Measurements from ENCODE around the gene ACO2. TPM values are rescaled to one million over a fixed set of nuclear protein-coding genes. Genes with fewer than 3 reads are reported as not detected.
A peak's percentile ranks its signal among the peaks of the same experiment; 100 is the strongest.

The ACO2 gene
- total and polyA plus RNA-seq, 2 of the 4 experiments (the other 2 are of a cell fraction) = 71.3 to 72.9 TPM

DNA sequence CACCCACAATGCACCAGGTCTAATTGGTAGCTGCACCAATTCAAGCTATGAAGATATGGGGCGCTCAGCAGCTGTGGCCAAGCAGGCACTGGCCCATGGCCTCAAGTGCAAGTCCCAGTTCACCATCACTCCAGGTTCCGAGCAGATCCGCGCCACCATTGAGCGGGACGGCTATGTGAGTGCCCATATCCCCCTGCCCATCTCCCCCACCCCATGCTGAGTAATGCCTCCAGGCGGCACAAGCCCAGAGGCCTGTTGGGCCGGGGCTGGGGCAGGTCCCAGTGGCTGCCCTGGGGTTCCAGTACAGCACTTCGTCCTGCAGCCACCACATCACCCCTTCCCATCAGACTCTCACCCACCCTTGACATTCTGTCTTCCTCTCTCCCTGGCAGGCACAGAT, 53.9 kb downstream of the ACO2 start:
- H3K27me3 ChIP-seq (ENCODE audit: control insufficient read depth, insufficient read depth, low read length) = no peaks in the 10 kb centered on the region
- no peak overlapping the region for H3K4me2 ChIP-seq (ENCODE audit: low read depth, low read length)
- H3K36me3 ChIP-seq (ENCODE audit: control insufficient read depth, insufficient read depth, low read length) = peaks cover 44% of the 10 kb centered on the region
- WGBS, 2 experiments (ENCODE audit: extremely low coverage in 2 of 2, insufficient read length in 1 of 2) = 100% methylated on average over 1 of the region's 9 CpGs; no CpG with 5 or more reads in 1 of the 2 experiments
- peak overlapping the region; percentile 96 for H3K4ac ChIP-seq (ENCODE audit: low read depth, low read length)
- TF ChIP-seq MAFK (IDR thresholded peaks at IDR 0.05; ENCODE audit: low read depth, low read length) = no peak
- TF ChIP-seq CEBPB (IDR thresholded peaks at IDR 0.05; ENCODE audit: low read depth, low read length) = no peak
- no peak for TF ChIP-seq RCOR1 (IDR thresholded peaks at IDR 0.05; ENCODE audit: insufficient replicate concordance, low read length)
- no peak for TF ChIP-seq POLR2A (IDR thresholded peaks at IDR 0.05; ENCODE audit: low read depth, low read length)
- TF ChIP-seq NFE2L2 (IDR thresholded peaks at IDR 0.05; ENCODE audit: low read depth, low read length) = no peak
- TF ChIP-seq FOS (IDR thresholded peaks at IDR 0.05; ENCODE audit: low read depth, low read length) = no peak
- no peak for TF ChIP-seq RFX5 (IDR thresholded peaks at IDR 0.05; ENCODE audit: low read depth, low read length)
- TF ChIP-seq CHD1 (IDR thresholded peaks at IDR 0.05; ENCODE audit: low read depth, low read length) = no peak
- TF ChIP-seq, protein P1, sequence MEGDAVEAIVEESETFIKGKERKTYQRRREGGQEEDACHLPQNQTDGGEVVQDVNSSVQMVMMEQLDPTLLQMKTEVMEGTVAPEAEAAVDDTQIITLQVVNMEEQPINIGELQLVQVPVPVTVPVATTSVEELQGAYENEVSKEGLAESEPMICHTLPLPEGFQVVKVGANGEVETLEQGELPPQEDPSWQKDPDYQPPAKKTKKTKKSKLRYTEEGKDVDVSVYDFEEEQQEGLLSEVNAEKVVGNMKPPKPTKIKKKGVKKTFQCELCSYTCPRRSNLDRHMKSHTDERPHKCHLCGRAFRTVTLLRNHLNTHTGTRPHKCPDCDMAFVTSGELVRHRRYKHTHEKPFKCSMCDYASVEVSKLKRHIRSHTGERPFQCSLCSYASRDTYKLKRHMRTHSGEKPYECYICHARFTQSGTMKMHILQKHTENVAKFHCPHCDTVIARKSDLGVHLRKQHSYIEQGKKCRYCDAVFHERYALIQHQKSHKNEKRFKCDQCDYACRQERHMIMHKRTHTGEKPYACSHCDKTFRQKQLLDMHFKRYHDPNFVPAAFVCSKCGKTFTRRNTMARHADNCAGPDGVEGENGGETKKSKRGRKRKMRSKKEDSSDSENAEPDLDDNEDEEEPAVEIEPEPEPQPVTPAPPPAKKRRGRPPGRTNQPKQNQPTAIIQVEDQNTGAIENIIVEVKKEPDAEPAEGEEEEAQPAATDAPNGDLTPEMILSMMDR (conservative IDR thresholded peaks at IDR 0.05; ENCODE audit: low read depth, low read length) = no peak
- peak overlapping the region; percentile 91 for H2BK120ac ChIP-seq (ENCODE audit: low read depth, low read length)
- H2AK5ac ChIP-seq (ENCODE audit: low read depth, low read length) = no peak overlapping the region; the same call in 1 of the 2 replicates
- peaks cover 17% of the 10 kb centered on the region for H4K20me1 ChIP-seq (ENCODE audit: insufficient read depth, low read length)
- peaks cover 6 to 43% of the 10 kb centered on the region in 2 experiments; a peak in 3 of 4 replicates for H3K79me1 ChIP-seq (ENCODE audit: low read depth in 1 of 2, low read length in 2 of 2)
- ChIA-PET CTCF (interaction anchor here (1.7 kb wide), 1 partner anchor 119 kb away, joined by 8 read pairs; no protein-coding TSS in a partner anchor), POLR2A (ENCODE audit: unreplicated experiment) (no interaction called here)
- no peak overlapping the region for H2BK15ac ChIP-seq (ENCODE audit: low read depth, low read length)
- dilution Hi-C loops (cut with HindIII; ENCODE audit: low sequenced_read_pairs, unreplicated experiment) = no loop called here
- no peak overlapping the region; the same call in 1 of the 2 replicates for H3K14ac ChIP-seq (replicated peaks; ENCODE audit: low read depth, low read length)
- H3K4me1 ChIP-seq (ENCODE audit: control insufficient read depth, insufficient read depth, low read length) = peaks cover 25% of the 10 kb centered on the region
- no peak overlapping the region; the same call in 1 of the 2 replicates for H3K18ac ChIP-seq (ENCODE audit: low read depth, low read length)
- H3K4me3 ChIP-seq (ENCODE audit: insufficient read depth, low read depth, low read length) = no peak overlapping the region
- H3K9me3 ChIP-seq (ENCODE audit: control insufficient read depth, insufficient read depth, low read length) = no peaks in the 10 kb centered on the region
- peak overlapping the region; percentile 95; the same call in 1 of the 2 replicates for H4K91ac ChIP-seq (ENCODE audit: insufficient read depth, low read depth, low read length)
- DNase-seq (no peak), ATAC-seq (ENCODE audit: low read depth) (no peak)
- H3K27ac ChIP-seq (ENCODE audit: insufficient read depth, low read length) = peak overlapping the region; percentile 94; the same call in 1 of the 2 replicates
- H3K9me1 ChIP-seq (ENCODE audit: insufficient read depth, low read length) = peaks cover 15% of the 10 kb centered on the region; the same call in 1 of the 2 replicates
- H4K5ac ChIP-seq (ENCODE audit: low read depth, low read length) = peak overlapping the region; percentile 94
- in situ Hi-C loops (cut with MboI; ENCODE audit: low sequenced_read_pairs) = loop anchor here (25.0 kb wide), 1 partner anchor 586 kb away; no protein-coding TSS in a partner anchor
- H2BK5ac ChIP-seq (ENCODE audit: low read depth, low read length, poor library complexity, severe bottlenecking) = peak overlapping the region; percentile 95
- no peak overlapping the region for H3K9ac ChIP-seq (ENCODE audit: low read depth, low read length)
- H2BK20ac ChIP-seq (ENCODE audit: low read depth, low read length) = no peak overlapping the region
- no peak overlapping the region for H2AFZ ChIP-seq (replicated peaks; ENCODE audit: low read length, poor library complexity)
- BruUV-seq (replicated peaks) = no TSS peak
- peak overlapping the region in 1 of 2 experiments; percentile 90; a peak in 2 of 4 replicates for H4K8ac ChIP-seq (ENCODE audit: low read depth in 2 of 2, low read length in 2 of 2)
- peak overlapping the region; percentile 8 for H2AK9ac ChIP-seq (replicated peaks; ENCODE audit: low read depth, low read length, poor library complexity)
- intact Hi-C loops (cut with micrococcal nuclease) = no loop called here
- H3K23ac ChIP-seq (ENCODE audit: low read depth, low read length) = 0 out of 2 replicates have a peak overlapping the region, but pooled peaks have one; percentile 72
- H3K56ac ChIP-seq (ENCODE audit: extremely low read depth, insufficient read depth, low read length) = no peak overlapping the region
